Endothelial cell of umbilical vein (primary cell): ENCODE results near the gene P2RX3. TPM values are rescaled to one million over a fixed set of nuclear protein-coding genes. Genes with fewer than 3 reads are reported as not detected.

ENCODE experiments used
- BruUV-seq: library from RNA; stranded (reverse); fragments of 400-500 nt; replicated peaks from 2 replicates; lab custom pipeline; 2021; lab: Mats Ljungman, UMichigan
- CTCF ChIA-PET: fragments of 300-600, 350-600 bp; sonication (Branson Sonifier 250); formaldehyde crosslinking; loops from one replicate; lab custom pipeline; 2021; ENCODE audit warnings: antibody characterized with exemption, inconsistent platforms; lab: Charles Lee
- POLR2A ChIA-PET: fragments of 300-600, 350-600 bp; sonication (Branson Sonifier 250); formaldehyde crosslinking; loops from one replicate; lab custom pipeline; 2021; ENCODE audit warnings: antibody characterized with exemption, inconsistent platforms; lab: Charles Lee
- DNase-seq: peaks from one replicate; pipeline ENCODE4 v3.0.0-alpha.2; 2011; ENCODE audit warnings: low read depth, low spot score
- FAIRE-seq: peaks from 2 replicates; lab custom pipeline; 2011; peaks lifted over from hg19 to GRCh38; lab: Jason Lieb, UNC
- H2AFZ ChIP-seq: 2 replicates; pipeline ENCODE4 v1.6.0; 2012; ENCODE audit warnings: low read depth, low read length, control low read depth, inconsistent platforms
- H3K27ac ChIP-seq: 2 replicates; pipeline ENCODE4 v1.5.1; 2011; ENCODE audit warnings: low read depth, mild to moderate bottlenecking, control low read depth, low read length, moderate library complexity; ENCODE audit not compliant: insufficient read depth
- H3K27me3 ChIP-seq, 2 experiments: 2 replicates each; pipeline versions ENCODE4 v1.6.0 to v1.6.1; 2011; ENCODE audit warnings: low read length in 2 of 2, mixed read lengths in 1 of 2; ENCODE audit not compliant: control insufficient read depth in 2 of 2, insufficient read depth in 2 of 2
- H3K36me3 ChIP-seq, 2 experiments: 2 replicates in 1 of 2; 3 replicates in 1 of 2; pipeline ENCODE4 v1.5.1; 2011; ENCODE audit warnings: low read length in 2 of 2, mild to moderate bottlenecking in 1 of 2, moderate library complexity in 1 of 2; ENCODE audit not compliant: control insufficient read depth in 2 of 2, insufficient read depth in 2 of 2; ENCODE audit errors: extremely low read depth in 1 of 2
- H3K4me1 ChIP-seq: 3 replicates; pipeline ENCODE4 v1.5.1; 2011; ENCODE audit warnings: mild to moderate bottlenecking, low read length; ENCODE audit not compliant: control insufficient read depth, insufficient read depth; ENCODE audit errors: extremely low read depth
- H3K4me2 ChIP-seq: 2 replicates; pipeline ENCODE4 v1.6.1; 2011; ENCODE audit warnings: low read length, control low read depth, mixed read lengths; ENCODE audit not compliant: insufficient read depth
- H3K4me3 ChIP-seq, 3 experiments: fragments of 200-600 bp in 1 of 3; sonication (generic), shearing (Covaris generic) in 1 of 3; replicated peaks in 1 of 3; 2 replicates each; pipeline ENCODE4 v1.5.1; 2011 to 2016; ENCODE audit warnings: control low read depth in 3 of 3, low read length in 3 of 3, mild to moderate bottlenecking in 2 of 3, inconsistent platforms in 1 of 3, low read depth in 1 of 3, moderate library complexity in 1 of 3; ENCODE audit not compliant: insufficient read depth in 1 of 3
- H3K79me2 ChIP-seq: 2 replicates; pipeline ENCODE4 v1.6.0; 2012; ENCODE audit warnings: low read length, inconsistent platforms; ENCODE audit not compliant: control insufficient read depth, insufficient read depth
- H3K9ac ChIP-seq: replicated peaks from 2 replicates; pipeline ENCODE3; 2011; ENCODE audit warnings: low read length, control low read depth; ENCODE audit not compliant: insufficient read depth; ENCODE audit errors: extremely low read depth
- H3K9me1 ChIP-seq: replicated peaks from 3 replicates; pipeline ENCODE4 v1.6.0; 2011; ENCODE audit warnings: mild to moderate bottlenecking, low read length; ENCODE audit not compliant: control insufficient read depth, insufficient read depth; ENCODE audit errors: extremely low read depth
- H3K9me3 ChIP-seq: replicated peaks from 2 replicates; pipeline ENCODE4 v1.5.1; 2012; ENCODE audit warnings: low read length, inconsistent platforms; ENCODE audit not compliant: control insufficient read depth, insufficient read depth
- H4K20me1 ChIP-seq: replicated peaks from 2 replicates; pipeline ENCODE3; 2011; ENCODE audit warnings: mild to moderate bottlenecking, low read length; ENCODE audit not compliant: control insufficient read depth, insufficient read depth; ENCODE audit errors: extremely low read depth
- EZH2 ChIP-seq: IDR thresholded peaks from 2 replicates; pipeline ENCODE4 v1.6.1; 2012; ENCODE audit warnings: borderline replicate concordance, low read depth, mild to moderate bottlenecking, moderate library complexity, low read length, inconsistent platforms; ENCODE audit not compliant: severe bottlenecking
- FOS ChIP-seq: IDR thresholded peaks from 2 replicates; pipeline ENCODE4 v1.6.1; 2011; ENCODE audit warnings: mild to moderate bottlenecking, low read length, moderate library complexity, borderline replicate concordance; ENCODE audit not compliant: insufficient read depth
- JUN ChIP-seq: IDR thresholded peaks from 2 replicates; pipeline ENCODE4 v1.6.1; 2011; ENCODE audit warnings: borderline replicate concordance, low read depth; ENCODE audit not compliant: insufficient read length, insufficient read depth
- POLR2AphosphoS5 ChIP-seq: IDR thresholded peaks from 2 replicates; pipeline ENCODE4 v1.6.1; 2012; ENCODE audit warnings: low read depth, mild to moderate bottlenecking, control low read depth, low read length, moderate library complexity; ENCODE audit not compliant: insufficient read depth
- dilution Hi-C: fragments of 300-500 bp; cut with MboI; formaldehyde crosslinking; loops from one replicate; pipeline ENCODE4 v1.15.0; 2019; ENCODE audit warnings: low sequenced_read_pairs; ENCODE audit not compliant: extremely low pct_ligation_motif_present
- intact Hi-C: fragments of 100-400 bp; cut with micrococcal nuclease; formaldehyde crosslinking; loops from one replicate; pipeline ENCODE4 v1.10.0; 2022
- polyA plus RNA-seq, 4 experiments: library from polyadenylated mRNA; depleted of rRNA in 3 of 4; stranded (reverse) in 3 of 4; unstranded in 1 of 4; fragments of >200 nt; gene quantifications; 2 replicates each; pipeline versions ENCODE4 v1.2.1 to v1.2.3, GENCODE V29; 2011 to 2012; ENCODE audit warnings: missing spikeins in 1 of 4
- total RNA-seq: library from RNA; stranded (reverse); gene quantifications from 2 replicates; pipeline ENCODE4 v1.2.3, GENCODE V29; 2021
- TF ChIP-seq, protein P1 (sequence below): IDR thresholded peaks from 2 replicates; pipeline ENCODE4 v1.6.1; 2011; ENCODE audit not compliant: insufficient read depth, insufficient read length

The P2RX3 gene
- total and polyA plus RNA-seq, 2 donors (not counting 3 experiments of a cell fraction or from before 2014, with no cell fraction given), result not detected

DNA sequence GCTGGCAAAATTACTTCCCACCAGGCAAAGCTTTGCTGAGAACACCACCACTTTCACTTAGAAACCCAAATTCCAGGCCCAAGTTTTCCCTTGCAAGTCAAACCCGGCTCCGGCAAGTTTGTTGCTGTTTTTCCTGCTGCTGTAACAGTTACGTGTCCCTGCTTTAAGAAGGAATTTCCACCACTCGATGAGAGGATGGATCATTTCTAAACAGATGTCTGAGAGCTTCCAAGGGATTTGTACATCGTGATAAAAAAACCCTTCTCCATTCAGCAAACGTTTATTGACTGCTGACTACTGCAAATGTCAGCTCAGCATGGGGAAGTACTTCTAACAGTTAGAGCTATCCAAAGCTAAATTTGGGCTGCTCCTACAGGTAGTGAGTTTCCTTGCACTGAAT, 19.7 kb downstream of the P2RX3 start:
- no peaks in the 10 kb centered on the region for H3K36me3 ChIP-seq
- H3K79me2 ChIP-seq, result no peaks in the 10 kb centered on the region
- no peaks in the 10 kb centered on the region for H3K9me1 ChIP-seq
- DNase-seq, result no peak
- no peak overlapping the region for H2AFZ ChIP-seq
- CTCF ChIA-PET, result interaction anchor here (1.2 to 2.7 kb wide), 2 partner anchors 12 to 101 kb away, joined by 5 to 13 read pairs; no protein-coding TSS in a partner anchor
- no TSS peak for BruUV-seq
- no peak overlapping the region for H3K4me2 ChIP-seq
- H3K9ac ChIP-seq, result no peak overlapping the region
- peaks cover 0 to 5% of the 10 kb centered on the region in 2 experiments for H3K27me3 ChIP-seq
- no peak for TF ChIP-seq JUN
- TF ChIP-seq POLR2AphosphoS5, result no peak
- dilution Hi-C loops (no loop called here), intact Hi-C loops (no loop called here)
- FAIRE-seq, result no peak
- H4K20me1 ChIP-seq, result no peaks in the 10 kb centered on the region
- POLR2A ChIA-PET, result interaction anchor here (0.6 kb wide), 1 partner anchor 12 kb away, joined by 4 read pairs; no protein-coding TSS in a partner anchor
- no peak overlapping the region for H3K4me3 ChIP-seq
- no peaks in the 10 kb centered on the region for H3K4me1 ChIP-seq
- H3K9me3 ChIP-seq, result no peaks in the 10 kb centered on the region
- no peak overlapping the region for H3K27ac ChIP-seq

DNA sequence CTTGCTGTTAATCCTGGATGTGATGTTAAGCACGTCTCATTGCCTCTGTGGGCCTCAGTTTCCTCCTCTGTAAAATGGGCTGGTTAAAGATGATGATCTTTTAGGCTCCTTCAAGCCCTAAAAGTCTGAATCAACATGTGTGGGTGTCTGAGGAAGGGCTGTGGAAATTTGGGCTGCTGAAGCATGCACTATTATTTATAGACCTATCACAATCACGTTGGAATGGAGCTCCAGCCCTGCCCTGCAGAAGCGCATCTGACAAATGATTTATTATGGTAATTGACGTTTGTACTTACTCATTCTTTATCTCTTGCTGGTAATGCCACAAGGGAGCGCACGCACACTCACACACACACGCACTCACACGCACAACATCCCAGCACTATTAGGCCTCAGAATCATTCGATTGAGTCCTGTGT, 20.4 kb downstream of the P2RX3 start:
- no peaks in the 10 kb centered on the region for H3K9me1 ChIP-seq
- H4K20me1 ChIP-seq, result no peaks in the 10 kb centered on the region
- H3K4me3 ChIP-seq, result no peak overlapping the region
- H2AFZ ChIP-seq, result no peak overlapping the region
- intact Hi-C loops, result no loop called here
- TF ChIP-seq, protein P1, sequence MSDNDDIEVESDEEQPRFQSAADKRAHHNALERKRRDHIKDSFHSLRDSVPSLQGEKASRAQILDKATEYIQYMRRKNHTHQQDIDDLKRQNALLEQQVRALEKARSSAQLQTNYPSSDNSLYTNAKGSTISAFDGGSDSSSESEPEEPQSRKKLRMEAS, result no peak
- TF ChIP-seq EZH2 (no peak), JUN (no peak), FOS (no peak)
- no peaks in the 10 kb centered on the region for H3K79me2 ChIP-seq
- dilution Hi-C loops, result no loop called here
- no peak overlapping the region for H3K27ac ChIP-seq
- DNase-seq, result no peak
- H3K36me3 ChIP-seq, result no peaks in the 10 kb centered on the region
- no TSS peak for BruUV-seq
- ChIA-PET CTCF (interaction anchor here (1.9 to 2.7 kb wide), 2 partner anchors 8 to 13 kb away, joined by 4 to 13 read pairs; no protein-coding TSS in a partner anchor), POLR2A (interaction anchor here (0.6 kb wide), 1 partner anchor 13 kb away, joined by 4 read pairs; no protein-coding TSS in a partner anchor)
- H3K4me2 ChIP-seq, result no peak overlapping the region
- no peaks in the 10 kb centered on the region for H3K9me3 ChIP-seq
- no peak for FAIRE-seq
- H3K4me1 ChIP-seq, result no peaks in the 10 kb centered on the region
- peaks cover 0 to 5% of the 10 kb centered on the region in 2 experiments for H3K27me3 ChIP-seq
- no peak overlapping the region for H3K9ac ChIP-seq
